ENCODE results near the gene TIGIT.

Gene TIGIT

DNA sequence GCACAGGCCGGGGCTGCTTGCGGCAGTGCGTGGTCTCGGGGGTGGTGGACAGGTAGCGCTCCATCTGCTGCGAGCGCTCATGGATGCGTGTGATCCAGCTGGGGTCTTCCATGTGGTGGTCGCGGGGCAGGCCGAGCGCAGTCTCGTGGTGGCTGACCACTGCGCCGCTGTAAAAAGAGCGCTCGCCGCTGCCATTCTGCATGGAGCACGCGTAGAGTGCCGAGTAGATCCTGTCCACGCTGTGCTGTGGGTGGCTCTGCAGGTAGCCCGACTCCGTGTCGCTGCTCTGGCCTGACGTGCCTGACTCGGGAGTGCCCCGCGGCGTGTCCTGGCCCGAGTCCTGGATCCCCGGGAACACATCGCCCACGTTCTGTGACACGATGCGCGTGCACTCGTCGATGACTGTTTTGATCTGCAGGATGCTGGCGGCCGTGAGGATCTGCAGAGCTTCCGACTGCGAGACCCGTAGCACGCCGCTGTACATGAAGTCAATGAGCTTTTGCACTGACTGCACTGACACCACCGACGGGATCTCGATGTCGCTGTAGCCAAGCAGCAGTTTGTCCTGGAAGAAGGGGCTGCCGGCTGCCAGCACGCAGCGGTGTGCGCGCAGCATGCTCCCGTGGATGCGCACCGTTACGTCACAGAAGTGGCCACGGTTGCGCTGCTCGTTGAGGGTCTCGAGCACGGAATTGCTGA is 57.4 kb downstream of the TIGIT start:
- TF ChIP-seq, protein P1, sequence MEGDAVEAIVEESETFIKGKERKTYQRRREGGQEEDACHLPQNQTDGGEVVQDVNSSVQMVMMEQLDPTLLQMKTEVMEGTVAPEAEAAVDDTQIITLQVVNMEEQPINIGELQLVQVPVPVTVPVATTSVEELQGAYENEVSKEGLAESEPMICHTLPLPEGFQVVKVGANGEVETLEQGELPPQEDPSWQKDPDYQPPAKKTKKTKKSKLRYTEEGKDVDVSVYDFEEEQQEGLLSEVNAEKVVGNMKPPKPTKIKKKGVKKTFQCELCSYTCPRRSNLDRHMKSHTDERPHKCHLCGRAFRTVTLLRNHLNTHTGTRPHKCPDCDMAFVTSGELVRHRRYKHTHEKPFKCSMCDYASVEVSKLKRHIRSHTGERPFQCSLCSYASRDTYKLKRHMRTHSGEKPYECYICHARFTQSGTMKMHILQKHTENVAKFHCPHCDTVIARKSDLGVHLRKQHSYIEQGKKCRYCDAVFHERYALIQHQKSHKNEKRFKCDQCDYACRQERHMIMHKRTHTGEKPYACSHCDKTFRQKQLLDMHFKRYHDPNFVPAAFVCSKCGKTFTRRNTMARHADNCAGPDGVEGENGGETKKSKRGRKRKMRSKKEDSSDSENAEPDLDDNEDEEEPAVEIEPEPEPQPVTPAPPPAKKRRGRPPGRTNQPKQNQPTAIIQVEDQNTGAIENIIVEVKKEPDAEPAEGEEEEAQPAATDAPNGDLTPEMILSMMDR (IDR thresholded peaks at IDR 0.05; ENCODE audit: low read depth, low read length), result no peak

DNA sequence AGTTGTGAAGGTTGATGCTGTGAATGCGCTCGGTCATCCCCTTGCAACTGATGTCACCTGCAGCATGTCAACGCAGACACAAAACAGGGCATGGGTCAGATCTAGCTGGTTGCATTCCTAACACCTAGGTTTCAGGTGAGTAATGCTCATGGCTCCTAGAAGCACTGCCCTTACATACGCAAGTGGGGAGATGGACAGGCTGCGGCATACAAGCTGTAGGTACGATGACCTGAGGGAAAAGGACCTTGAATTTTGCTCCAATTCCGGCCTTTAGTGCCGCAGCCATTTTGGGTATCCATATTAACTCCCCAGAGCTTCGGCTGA is 58.0 kb downstream of the TIGIT start:
- H3K4me3 ChIP-seq (ENCODE audit: low read depth, low read length), result no peak overlapping the region
- TF ChIP-seq, protein P1 (IDR thresholded peaks at IDR 0.05; ENCODE audit: low read depth, low read length), result no peak

More for the DNA sequence above, 57.4 kb downstream of the TIGIT start:
- H3K4me3 ChIP-seq (ENCODE audit: low read depth, low read length), result no peak overlapping the region

DNA sequence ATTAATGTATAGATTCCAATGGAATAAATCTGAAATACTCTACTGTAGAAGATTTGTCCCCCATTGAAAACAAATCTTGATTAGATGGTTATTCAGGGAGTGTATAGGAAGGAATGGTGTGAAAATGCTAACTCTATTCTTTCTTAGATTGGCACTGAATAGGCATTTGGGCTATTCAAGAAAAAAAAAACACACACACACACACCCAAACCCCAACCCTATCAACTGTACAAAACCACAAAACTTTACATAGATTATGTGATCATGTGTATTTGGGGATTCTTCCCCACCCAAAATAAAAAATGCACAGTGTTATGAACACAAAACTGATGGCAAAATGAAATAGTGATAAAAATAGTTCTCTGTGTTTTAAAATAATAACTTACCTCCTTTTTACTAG is 61.8 kb downstream of the TIGIT start:
- TF ChIP-seq, protein P1 (IDR thresholded peaks at IDR 0.05; ENCODE audit: low read depth, low read length), result no peak

DNA sequence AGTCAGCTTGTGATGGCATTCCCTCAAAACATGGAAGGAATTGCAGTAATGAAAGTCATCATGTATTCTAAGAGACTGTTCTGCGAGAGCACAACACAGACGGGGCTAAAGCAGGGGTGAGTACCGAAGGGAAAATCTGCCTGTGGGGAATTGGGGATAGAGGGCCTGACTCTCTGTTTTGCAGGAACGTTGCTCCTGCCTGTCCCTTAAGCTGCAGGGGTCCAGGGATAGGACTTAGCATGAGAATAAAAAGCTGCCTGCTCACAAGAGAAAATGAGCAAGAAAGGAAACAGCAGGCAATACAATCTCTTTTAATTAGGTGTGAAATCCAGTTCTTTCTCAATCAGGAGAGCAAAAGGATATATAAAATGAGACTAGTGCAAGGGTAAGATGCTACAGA is 62.2 kb downstream of the TIGIT start:
- TF ChIP-seq, protein P1 (IDR thresholded peaks at IDR 0.05; ENCODE audit: low read depth, low read length), result no peak
- H3K4me3 ChIP-seq (ENCODE audit: low read depth, low read length), result no peak overlapping the region

More for the DNA sequence above, 61.8 kb downstream of the TIGIT start:
- no peak overlapping the region for H3K4me3 ChIP-seq (ENCODE audit: low read depth, low read length)

DNA sequence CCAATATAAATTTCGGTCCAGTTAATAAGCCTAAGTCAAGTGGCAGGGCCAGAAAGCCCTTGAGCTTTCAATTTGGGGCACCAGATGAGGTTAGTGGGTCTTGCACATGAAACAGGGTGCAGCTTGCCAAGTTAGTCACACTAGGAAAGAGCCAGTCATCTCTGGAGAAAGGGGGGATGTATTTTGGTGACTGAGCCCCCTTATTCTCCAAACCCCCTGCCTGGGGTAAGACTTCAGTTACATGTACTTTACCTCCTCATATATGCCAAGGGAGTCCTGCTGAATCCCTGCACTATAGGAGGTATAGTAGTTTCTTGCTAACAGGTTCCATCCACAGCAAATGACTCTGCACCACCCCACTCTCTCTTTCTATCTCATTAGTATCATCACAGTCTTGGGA is 62.7 kb downstream of the TIGIT start:
- TF ChIP-seq, protein P1 (IDR thresholded peaks at IDR 0.05; ENCODE audit: low read depth, low read length), result no peak
- H3K4me3 ChIP-seq (ENCODE audit: low read depth, low read length), result no peak overlapping the region

All from WI38 (cell line).